ENCODE results near the gene ATOSA.

ATOSA gene, protein sequence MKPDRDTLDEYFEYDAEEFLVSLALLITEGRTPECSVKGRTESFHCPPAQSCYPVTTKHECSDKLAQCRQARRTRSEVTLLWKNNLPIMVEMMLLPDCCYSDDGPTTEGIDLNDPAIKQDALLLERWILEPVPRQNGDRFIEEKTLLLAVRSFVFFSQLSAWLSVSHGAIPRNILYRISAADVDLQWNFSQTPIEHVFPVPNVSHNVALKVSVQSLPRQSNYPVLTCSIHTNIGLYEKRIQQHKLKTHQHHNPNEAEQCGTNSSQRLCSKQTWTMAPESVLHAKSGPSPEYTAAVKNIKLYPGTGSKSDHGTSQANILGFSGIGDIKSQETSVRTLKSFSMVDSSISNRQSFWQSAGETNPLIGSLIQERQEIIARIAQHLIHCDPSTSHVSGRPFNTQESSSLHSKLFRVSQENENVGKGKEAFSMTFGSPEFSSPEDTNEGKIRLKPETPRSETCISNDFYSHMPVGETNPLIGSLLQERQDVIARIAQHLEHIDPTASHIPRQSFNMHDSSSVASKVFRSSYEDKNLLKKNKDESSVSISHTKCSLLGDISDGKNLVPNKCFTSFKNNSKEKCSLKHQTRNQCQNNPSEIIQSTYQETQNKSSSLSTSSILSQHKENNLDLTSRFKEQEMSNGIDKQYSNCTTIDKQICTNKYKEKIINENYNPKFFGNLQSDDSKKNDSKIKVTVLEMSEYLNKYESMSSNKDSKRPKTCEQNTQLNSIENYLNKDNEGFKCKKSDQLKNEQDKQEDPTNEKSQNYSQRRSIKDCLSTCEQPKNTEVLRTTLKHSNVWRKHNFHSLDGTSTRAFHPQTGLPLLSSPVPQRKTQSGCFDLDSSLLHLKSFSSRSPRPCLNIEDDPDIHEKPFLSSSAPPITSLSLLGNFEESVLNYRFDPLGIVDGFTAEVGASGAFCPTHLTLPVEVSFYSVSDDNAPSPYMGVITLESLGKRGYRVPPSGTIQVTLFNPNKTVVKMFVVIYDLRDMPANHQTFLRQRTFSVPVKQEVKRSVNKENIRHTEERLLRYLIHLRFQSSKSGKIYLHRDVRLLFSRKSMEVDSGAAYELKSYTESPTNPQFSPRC

DNA sequence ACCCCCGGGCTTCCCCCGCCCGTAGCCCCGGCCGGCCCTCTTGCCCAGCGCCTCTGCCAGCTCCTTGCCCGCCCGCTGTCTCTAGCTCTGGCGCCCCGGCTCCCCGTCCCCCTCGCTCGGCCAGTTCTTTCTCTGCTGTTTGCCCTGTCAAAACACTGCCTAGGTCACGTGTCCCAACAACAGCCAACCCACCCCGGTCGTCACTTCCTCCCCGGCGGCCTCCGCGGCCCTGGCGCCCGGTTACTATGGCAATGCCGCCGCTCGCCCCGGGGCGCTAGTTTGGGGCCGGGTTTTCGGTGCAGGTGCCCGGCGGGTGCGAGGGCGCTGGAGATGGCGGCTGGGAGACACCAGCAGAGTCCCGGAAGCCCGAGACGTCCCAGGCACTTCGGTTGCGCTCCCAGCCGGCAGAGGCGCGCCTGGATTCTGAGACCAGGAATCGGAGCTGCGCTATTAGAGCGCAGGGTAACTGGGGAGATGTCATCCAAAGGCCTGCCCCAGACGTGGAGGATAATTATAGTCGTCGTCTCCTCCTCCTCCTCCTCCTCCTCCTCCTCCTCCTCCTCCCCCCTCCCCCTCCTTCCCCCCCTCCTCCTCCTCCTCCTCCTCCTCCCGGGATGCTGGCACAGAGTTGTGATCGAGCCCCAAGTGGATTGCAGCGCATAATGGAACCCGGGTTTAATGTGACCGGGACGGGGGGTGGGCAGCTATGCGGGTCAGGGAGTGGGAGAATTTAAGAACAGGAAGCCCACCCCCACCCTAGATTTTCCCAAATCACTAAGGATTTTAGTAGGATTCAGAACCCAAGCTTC is at the start of gene ATOSA:
ATOSA (minus strand) TSS at position 157 of the 809 bp plus-strand sequence. CDS start 1,367 bp downstream, outside the sequence.
- peak; percentile 94 for DNase-seq (ENCODE audit: low spot score)

DNA sequence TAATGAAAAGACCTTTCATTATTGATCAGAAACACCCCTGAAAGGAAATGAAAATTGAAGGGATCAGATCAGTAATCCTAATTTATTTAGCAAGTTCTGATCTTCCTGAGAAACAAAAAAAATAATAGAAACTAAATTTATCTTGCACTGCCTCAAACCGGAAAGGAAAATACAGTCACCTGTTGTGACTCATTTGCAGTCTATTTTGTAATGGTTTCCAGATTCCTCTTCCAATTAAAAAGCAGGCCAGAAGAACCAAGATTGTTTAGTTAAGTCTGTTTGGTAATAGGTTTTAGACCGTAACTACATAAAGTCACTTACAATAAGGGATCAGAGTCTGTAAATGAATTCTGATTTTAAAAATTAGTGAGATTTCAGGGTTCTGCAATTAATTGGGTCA is 49.7 kb upstream of the ATOSA start:
- no peak for DNase-seq (ENCODE audit: low spot score)

DNA sequence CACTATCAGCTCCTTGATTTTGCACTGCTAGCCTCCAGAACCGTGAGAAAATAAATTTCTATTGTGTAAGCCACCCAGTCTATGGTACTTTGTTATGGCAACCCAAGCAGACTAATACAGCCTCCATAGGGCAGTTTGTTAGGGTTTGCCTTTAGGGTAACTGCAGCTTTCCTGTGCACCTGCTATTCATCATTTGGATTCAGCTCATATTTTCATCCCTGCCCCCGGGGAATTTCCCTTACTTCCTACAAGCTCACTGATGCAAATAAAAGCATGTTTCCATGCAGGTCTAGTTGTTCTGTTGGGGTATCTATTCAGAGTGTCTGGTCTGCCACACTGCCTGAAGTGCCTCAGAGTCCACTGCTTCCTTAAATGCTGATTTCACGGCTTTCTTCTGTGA is 48.6 kb upstream of the ATOSA start:
- DNase-seq (ENCODE audit: low spot score): no peak

DNA sequence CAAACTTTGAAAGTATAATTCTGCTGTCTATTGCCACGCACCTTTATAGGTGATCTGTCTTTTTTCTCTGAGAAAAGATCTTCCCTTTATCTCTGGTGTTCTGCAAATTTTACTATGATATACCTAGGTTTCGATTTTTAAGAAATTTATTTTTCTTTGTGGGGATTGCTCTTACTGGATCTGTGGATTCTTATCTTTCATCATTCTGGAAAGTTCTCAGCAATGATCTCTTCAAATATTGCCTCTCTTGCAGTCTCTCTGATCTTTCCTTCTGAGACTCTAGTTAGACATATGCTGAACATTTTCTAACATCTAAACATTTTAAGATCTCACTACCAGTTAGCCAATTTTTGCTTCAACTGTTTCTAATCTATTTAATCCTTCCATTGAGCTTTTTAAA is 47.0 kb upstream of the ATOSA start:
- no peak for DNase-seq (ENCODE audit: low spot score)

DNA sequence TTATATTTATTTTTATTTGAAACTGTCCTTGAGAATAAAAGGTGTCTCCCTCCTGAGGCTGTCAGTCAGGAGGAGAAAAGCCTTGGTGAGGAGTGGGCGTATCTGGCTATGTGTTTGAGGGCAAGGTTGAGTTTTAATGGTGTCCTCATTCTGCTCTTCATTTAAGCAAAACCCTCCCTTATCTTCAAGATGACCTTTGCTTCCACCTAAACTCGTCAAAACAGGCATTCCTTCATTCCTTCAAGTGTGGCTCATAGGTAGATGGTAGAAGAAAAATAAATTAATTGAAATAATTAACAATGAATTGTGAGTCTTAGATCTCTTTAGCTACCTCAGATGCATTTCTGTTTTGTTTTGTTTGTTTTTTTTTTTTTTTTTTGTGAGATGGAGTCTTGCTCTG is 39.4 kb upstream of the ATOSA start:
- DNase-seq (ENCODE audit: low spot score): no peak

DNA sequence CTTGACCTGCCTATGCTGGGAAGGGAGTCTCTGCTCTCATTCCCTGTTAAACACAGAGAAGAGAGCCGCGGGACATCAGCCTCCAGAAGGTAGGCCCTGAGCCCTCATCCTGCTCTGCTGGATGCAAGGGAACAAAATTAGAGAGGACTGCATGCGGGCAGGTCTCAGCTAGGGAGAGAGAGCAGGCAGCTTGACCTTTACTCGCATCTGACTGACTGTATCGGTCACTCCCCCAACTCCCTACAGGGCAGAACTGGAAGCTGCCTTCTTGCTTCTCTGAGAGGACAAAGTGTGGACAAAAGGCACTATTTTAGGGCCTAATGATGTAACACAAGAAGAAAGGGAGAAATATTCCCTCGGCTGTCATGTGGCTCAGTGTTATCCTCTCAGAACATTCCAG is 38.7 kb upstream of the ATOSA start:
- no peak for DNase-seq (ENCODE audit: low spot score)

DNA sequence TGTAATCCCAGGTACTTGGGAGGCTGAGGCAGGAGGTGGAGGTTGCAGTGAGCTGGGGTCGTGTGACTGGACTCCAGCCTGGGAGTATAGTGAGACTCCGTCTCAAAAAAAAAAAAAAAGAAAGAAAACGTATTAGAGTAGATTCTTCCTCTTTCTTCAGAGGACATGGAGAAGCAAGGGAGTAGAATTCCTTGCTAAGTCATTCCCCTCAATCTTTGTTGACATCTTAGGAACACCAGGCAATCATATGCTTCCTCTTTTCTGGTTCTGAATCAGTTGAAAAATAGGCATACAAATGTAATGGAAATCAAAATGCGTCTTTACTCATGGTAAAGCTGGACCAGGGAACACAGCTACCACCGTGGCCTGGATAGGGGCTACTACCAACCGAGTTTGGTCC is 38.3 kb upstream of the ATOSA start:
- DNase-seq (ENCODE audit: low spot score): no peak

DNA sequence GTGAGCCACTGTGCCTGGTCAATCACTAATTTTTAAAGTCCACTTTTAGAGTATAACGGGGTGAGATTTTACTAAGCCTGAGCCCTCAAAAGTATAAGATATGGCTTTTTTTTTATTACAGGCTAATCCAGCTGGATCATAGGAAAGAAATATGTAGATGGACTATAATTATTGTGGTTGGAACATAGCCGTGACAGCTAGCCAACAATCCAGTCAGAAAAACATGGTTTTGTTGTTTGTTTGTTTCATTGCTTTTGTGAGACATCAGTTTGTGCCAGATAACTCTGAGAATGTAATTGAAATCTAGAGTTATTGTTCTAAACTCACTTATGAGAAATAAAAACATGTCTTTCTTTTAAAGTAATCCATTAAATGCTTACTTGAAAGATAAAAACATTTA is 37.3 kb upstream of the ATOSA start:
- no peak for DNase-seq (ENCODE audit: low spot score)

DNA sequence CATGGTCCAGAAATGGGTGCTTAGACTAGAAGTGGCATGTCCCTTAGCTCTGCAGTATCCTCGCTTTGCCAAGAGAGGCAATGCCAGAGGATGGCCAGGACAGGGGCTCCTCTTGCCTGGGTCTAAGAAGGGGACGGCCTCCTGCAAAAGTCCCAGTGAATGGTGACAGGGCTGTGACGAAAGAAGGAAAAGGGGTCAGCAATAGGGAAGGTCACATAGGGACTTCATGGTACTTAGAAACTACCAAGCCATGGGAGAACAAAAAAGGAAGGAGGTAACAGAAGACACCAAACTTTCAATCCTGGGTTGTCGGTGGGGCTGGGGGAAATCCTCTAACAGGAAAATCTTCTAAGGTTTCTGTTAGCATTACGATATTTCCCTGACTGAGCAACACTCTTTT is 36.2 kb upstream of the ATOSA start:
- DNase-seq (ENCODE audit: low spot score): no peak

DNA sequence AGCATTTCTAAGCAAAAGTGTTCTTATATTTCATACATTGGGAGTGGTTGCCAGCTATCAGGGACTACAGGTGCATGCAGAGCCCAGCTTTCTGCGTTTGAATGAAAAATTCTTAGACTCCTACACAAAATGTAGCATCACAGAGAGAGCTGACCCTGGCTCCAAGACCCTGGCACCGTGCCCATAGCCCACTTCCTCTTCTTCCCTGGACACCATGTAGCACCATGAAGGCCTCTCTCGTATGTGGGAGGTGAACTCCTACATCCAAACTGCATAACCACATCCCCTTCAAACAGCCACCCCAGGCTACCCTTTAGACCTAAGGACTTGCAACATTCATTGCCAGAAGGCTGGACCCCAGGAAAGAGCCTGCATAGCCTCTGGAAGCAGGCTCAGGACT is 35.8 kb upstream of the ATOSA start:
- DNase-seq (ENCODE audit: low spot score): no peak

DNA sequence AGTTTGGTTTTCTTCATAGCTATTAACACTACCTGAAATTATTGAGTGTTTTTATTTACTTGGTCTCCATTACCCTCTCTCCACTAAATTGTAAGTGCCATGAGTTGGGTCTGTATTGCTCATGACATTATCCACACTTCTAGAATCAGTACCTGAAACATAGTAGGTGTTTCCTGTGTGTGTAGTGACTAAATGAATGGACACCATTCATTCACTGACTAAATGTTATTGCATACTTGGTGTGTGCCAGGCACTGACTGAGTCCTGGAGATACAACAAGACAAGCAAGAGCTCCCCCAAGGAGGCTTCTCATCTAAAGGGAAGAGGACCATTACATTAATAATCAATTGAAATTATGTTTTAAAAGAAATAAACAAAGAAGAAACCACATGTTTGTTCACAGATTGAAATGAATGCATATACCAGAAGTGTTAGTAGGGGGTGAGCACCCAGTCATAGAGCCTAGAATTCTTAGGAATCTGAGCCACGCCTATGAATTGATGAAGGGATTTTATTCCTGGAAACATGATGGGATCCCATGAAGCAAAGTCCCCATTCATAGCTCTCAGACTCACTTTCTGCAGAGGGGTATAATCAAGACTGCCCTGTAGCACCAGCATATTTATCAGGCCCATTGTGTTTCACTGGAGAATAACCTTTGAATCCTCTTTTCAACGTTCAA is 31.7 kb upstream of the ATOSA start:
- no peak for DNase-seq (ENCODE audit: low spot score)

DNA sequence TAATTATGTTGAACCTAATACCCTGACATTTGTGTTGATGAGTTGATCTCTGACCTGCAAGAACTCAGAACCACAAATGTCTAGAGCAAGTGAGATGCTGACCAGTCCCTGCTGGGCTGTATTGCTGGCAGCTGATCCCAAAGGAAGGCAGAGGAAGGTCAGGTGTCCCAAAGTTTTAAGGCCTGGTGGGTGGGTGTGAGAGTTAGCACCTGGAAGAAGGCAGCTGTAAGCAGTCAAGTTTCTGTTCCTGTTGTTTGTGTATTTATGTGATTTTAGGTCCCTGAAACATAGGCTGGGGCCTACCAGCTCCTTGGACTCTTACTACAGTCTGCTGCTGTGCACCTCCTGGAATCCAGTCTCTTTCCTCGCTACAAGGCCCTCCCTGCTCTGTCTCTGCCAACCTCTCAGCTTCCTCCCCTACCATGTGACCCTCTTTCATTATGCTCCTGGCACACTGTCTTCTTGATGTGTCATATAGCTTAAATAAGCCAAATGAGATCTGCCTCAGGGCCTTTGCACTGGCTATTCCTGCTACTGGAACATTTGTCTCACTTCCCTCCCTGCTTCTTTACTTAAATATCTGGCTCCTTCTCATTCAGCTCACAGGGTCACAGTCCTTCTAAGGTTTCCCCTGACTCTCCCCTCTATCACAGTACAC is 31.0 kb upstream of the ATOSA start:
- no peak for DNase-seq (ENCODE audit: low spot score)

DNA sequence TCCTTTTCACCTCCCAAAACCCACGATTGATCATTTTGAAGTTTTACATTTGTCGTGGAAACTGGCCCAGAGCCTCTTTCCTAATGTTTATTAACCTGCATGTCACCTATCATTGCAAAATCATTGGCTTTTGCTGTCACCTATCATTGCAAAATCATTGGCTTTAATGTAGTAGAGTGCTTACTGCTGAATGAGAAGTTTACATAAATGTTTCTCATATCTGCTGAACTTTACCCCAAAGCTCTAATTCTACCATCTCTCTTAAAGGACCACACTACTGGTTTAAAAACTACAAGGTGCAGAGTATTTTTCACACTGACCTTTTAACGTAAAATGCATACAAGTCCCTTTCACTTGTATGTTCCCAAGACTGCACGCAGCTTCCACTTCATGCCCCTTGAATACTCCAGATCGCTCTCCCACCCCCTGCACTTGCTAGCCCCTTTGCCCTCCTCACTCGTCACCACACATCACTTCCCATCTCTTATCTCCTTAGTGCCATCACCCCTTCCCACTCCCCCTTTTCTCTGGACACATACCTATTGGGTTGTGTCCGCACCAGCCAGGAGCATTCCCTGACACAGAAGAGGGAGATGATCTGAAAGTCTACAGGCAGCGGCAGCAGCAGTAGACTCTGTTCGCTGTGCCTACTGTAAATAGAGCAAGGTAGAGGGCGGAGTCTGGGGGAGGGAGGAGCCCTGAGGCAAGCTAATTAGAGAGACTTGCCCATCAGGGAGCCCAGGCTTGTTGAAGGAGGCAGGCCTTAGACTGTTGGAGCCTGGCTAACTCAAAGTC is 30.2 kb upstream of the ATOSA start:
- no peak for DNase-seq (ENCODE audit: low spot score)

DNA sequence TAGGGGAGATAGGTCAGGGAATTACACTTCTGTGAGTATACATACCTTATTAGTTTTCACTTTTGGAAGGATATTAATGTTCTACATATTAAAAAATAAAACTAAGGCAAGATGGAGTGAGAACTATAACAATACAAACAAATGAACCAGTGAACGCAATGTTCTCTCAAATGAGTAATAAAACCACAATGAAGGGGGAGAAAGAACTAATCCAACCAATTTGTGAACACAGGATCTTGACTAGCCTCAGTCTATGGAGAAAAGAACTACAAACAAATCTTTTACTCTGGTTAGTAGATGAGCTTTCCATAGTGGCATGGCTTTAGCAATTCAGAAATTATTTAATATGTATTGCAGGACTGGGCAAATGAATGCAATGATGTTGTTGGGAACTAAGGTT is 26.9 kb upstream of the ATOSA start:
- no peak for DNase-seq (ENCODE audit: low spot score)

DNA sequence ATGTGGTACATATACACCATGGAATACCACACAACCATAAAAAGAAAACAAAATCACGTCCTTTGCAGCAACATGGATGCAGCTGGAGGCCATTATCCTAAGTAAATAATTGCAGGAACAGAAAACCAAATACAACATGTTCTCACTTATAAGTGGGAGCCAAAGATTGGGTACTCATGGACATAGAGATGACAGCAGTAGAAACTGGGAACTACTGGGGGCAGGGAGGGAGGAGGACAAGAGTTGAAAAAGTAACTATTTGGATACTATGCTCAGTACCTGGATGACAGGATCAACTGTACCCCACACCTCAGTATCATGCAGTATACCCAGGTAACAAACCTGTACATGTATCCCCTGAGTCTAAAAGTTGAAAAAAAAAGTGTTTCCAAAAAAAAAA is 23.2 kb upstream of the ATOSA start:
- no peak for DNase-seq (ENCODE audit: low spot score)

DNA sequence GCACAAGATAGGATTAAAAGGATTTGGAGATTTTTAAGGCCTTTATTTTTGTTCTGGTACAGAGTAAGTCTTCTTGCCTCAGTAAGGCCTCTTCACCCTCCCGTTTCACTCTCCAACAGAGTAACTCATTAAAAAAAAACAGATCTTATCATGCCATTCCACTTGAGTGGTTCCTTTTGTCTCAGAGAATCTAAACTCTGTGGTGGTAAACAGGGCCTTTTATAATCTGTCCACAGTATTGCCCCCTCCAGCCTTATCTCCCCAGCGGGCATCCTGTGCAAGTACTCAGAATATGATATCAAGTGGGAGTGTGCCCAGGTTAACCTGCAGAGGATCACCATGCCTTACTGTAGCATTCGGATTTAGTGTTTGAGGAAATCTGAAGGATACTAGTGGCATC is 20.3 kb upstream of the ATOSA start:
- DNase-seq (ENCODE audit: low spot score): no peak

DNA sequence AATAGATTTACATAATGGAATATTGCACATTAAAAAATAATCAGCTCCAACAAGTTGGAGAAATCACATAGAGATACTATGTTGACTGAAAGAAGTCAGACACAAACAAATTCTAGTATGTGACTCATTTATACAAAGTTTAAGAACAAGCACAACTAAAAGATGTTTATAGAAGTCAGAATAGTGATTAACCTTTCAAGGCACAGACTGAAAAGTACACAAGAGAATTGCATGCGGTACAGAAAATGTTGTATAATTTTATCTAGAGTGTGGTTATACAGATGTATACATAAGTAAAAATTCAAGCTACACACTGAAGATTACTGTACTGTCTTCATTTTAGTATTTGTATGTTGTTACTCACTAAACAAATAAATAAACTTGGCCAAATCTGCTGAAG is 19.3 kb upstream of the ATOSA start:
- no peak for DNase-seq (ENCODE audit: low spot score)

DNA sequence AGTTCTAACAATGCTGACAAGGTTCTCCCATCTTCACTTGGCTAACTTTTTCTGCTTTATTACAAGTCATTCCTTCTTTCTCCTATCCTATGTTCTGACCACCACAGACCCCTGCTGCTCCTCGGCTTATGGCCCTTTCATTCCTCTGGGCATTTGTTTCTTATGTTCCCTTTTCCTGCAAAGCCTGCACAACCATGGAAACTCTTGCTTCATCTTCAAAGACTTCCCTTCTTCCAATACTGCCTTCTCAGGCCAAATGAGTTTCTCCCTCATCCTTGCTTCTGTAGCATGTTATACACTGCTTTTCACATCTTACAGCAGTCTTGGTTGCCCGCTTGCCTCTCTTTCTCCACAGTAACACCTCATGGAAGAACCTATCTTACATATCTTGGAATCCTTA is 17.9 kb upstream of the ATOSA start:
- DNase-seq (ENCODE audit: low spot score): no peak

DNA sequence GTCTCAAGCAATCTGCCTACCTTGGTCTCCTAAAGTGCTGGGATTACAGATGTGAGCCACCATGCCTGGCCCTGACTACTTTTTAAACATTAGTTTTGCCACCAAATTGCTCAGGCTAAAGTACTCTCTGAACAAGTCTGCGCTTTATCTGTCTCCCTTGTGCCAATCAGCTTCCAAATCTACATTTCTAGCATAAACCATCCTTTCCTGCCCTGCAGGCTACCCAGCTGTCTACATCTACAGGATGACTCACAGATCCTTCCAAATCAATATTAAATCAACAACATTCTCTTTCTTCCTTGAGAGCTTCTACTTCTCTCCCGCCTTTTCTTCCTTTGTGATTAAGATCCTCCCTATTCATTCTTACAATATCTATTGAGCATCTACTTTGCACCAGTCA is 16.0 kb upstream of the ATOSA start:
- DNase-seq (ENCODE audit: low spot score): no peak

DNA sequence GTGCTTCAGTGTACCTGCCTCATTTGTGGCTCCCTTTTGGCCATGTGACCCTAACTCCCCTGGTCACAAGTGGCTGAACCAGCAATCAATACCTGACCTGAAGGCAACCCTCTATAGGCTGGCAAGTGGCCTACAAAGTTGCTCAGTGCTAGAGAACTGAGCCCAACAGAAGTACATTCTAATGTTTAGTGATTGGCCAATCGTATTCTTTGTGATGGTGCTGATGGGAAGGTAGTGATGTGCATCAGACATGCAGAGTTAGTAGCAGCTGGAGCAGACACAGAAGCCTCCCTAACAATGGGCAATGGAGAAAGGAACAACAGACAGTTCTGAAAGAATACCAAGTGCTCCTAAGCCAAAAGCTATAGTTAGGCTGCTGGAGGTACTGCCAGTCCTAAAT is 10.4 kb upstream of the ATOSA start:
- no peak for DNase-seq (ENCODE audit: low spot score)

Measured in AG08396 (cell line).